CD4-positive, alpha-beta T cell treated with Interleukin-4 for 4 hours (primary cell): ENCODE results near the gene FCHSD1.

ENCODE experiments used
- DNase-seq: peaks from one replicate; pipeline ENCODE4 v3.0.0-alpha.2; 2020

Gene FCHSD1

GRCh38 chr5:141640698-141641097, 10.5 kb downstream of the FCHSD1 start:
- no peak for DNase-seq

GRCh38 chr5:141640051-141640415, 11.2 kb downstream of the FCHSD1 start:
- DNase-seq: no peak

- DNase-seq: no peak
Observed at GRCh38 chr5:141639357-141640050, 11.7 kb downstream of the FCHSD1 start.

GRCh38 chr5:141638771-141639170, 12.4 kb downstream of the FCHSD1 start:
- DNase-seq: no peak

- DNase-seq: peak; percentile 54
Observed at GRCh38 chr5:141637767-141638419, 13.3 kb downstream of the FCHSD1 start.

- no peak for DNase-seq
Observed at GRCh38 chr5:141637123-141637766, 14.0 kb downstream of the FCHSD1 start.

- DNase-seq: peak; percentile 88
Observed at GRCh38 chr5:141636413-141637122, 14.7 kb downstream of the FCHSD1 start, which contains the start of the genes HDAC3 and RELL2. Gene HDAC3 (minus strand): TSS chr5:141636849. CDS start chr5:141636790, 59 bp downstream. Gene RELL2 (plus strand): TSS chr5:141636997. CDS start chr5:141638226, 1,229 bp downstream.

GRCh38 chr5:141636106-141636412, 15.2 kb downstream of the FCHSD1 start:
- no peak for DNase-seq

- DNase-seq: no peak
Observed at GRCh38 chr5:141635646-141636045, 15.6 kb downstream of the FCHSD1 start.

- DNase-seq: no peak
Observed at GRCh38 chr5:141634720-141635119, 16.5 kb downstream of the FCHSD1 start.

GRCh38 chr5:141633871-141634561, 17.2 kb downstream of the FCHSD1 start:
- DNase-seq: no peak

GRCh38 chr5:141632650-141633049, 18.6 kb downstream of the FCHSD1 start:
- DNase-seq: no peak

GRCh38 chr5:141630570-141631140, 20.6 kb downstream of the FCHSD1 start:
- no peak for DNase-seq

- DNase-seq: no peak
Observed at GRCh38 chr5:141628175-141628788, 22.9 kb downstream of the FCHSD1 start.

- DNase-seq: no peak
Observed at GRCh38 chr5:141623611-141624010, 27.6 kb downstream of the FCHSD1 start.

- no peak for DNase-seq
Observed at GRCh38 chr5:141623186-141623585, 28.0 kb downstream of the FCHSD1 start.

GRCh38 chr5:141618804-141619554, 32.2 kb downstream of the FCHSD1 start, which contains the start of gene DIAPH1:
Gene DIAPH1 (minus strand): TSS chr5:141619000. CDS start chr5:141618914, 86 bp downstream.
- peak; percentile 98 for DNase-seq

- DNase-seq: peak; percentile 74
Observed at GRCh38 chr5:141618030-141618803, 33.0 kb downstream of the FCHSD1 start.

GRCh38 chr5:141617682-141618029, 33.6 kb downstream of the FCHSD1 start:
- DNase-seq: no peak

GRCh38 chr5:141617128-141617527, 34.1 kb downstream of the FCHSD1 start:
- DNase-seq: no peak
